K562 (cell line): Measurements from ENCODE around the gene BEX3. TPM values are rescaled to one million over a fixed set of nuclear protein-coding genes. Genes with fewer than 3 reads are reported as not detected.

Experiments used
- ATAC-seq: fragments of 200-7000 bp; cut with Tn5 transposase; 3 replicates; pipeline ENCODE4 v1.9.1; 2020; ENCODE audit warnings: moderate library complexity
- BruUV-seq: library from RNA; stranded (reverse); fragments of 400-500 nt; replicated peaks from 2 replicates; lab custom pipeline; 2021; lab: Mats Ljungman, UMichigan
- CTCF ChIA-PET: fragments of 300-600 bp; formaldehyde crosslinking; extraction: SDS; loops from one replicate; lab custom pipeline; 2021; ENCODE audit warnings: low intra/inter-chr PET ratio; lab: Yijun Ruan, JAX
- POLR2A ChIA-PET: fragments of 300-600, 350-650 bp; sonication (Branson Sonifier 250); formaldehyde crosslinking; extraction: SDS; loops from one replicate; lab custom pipeline; 2021; ENCODE audit warnings: antibody characterized with exemption, inconsistent platforms; lab: Yijun Ruan, JAX
- DNase-seq, 4 experiments: peaks; one replicate each; pipeline versions ENCODE4 v3.0.0 to v3.0.0-alpha.2; 2011 to 2018; ENCODE audit warnings: low spot score in 3 of 4, mixed read lengths in 3 of 4; ENCODE audit errors: extremely low read depth in 1 of 4
- FAIRE-seq: peaks from 2 replicates; lab custom pipeline; 2011; peaks lifted over from hg19 to GRCh38; lab: Jason Lieb, UNC
- H2AFZ ChIP-seq: 2 replicates; pipeline ENCODE4 v1.6.0; 2011; ENCODE audit warnings: low read depth, low read length, control low read depth, inconsistent platforms
- H3K27ac ChIP-seq: fragments of 200-600 bp; 3 replicates; pipeline ENCODE4 v1.8.0; 2011; ENCODE audit warnings: low read depth, mild to moderate bottlenecking, control low read depth, inconsistent platforms, low read length, moderate library complexity, mixed read lengths; ENCODE audit errors: extremely low read depth
- H3K27me3 ChIP-seq, 2 experiments: fragments of 300-600 bp in 1 of 2; 2 replicates in 1 of 2; 3 replicates in 1 of 2; pipeline versions ENCODE4 v1.6.0 to v1.8.0; 2011; ENCODE audit warnings: inconsistent platforms in 2 of 2, low read length in 2 of 2, mild to moderate bottlenecking in 1 of 2, mixed read lengths in 1 of 2, moderate library complexity in 1 of 2; ENCODE audit not compliant: control insufficient read depth in 2 of 2, insufficient read depth in 2 of 2
- H3K36me3 ChIP-seq: fragments of 300-600 bp; 3 replicates; pipeline ENCODE4 v1.8.0; 2011; ENCODE audit warnings: mild to moderate bottlenecking, low read length, inconsistent platforms; ENCODE audit not compliant: control insufficient read depth, insufficient read depth
- H3K4me1 ChIP-seq, 2 experiments: fragments of 200-600 bp in 1 of 2; replicated peaks in 1 of 2; 2 replicates in 1 of 2; 3 replicates in 1 of 2; pipeline versions ENCODE4 v1.5.1 to v1.8.0; 2011; ENCODE audit warnings: inconsistent platforms in 2 of 2, low read length in 2 of 2, mild to moderate bottlenecking in 1 of 2, mixed read lengths in 1 of 2, moderate library complexity in 1 of 2; ENCODE audit not compliant: control insufficient read depth in 2 of 2, insufficient read depth in 2 of 2
- H3K4me2 ChIP-seq: 2 replicates; pipeline ENCODE4 v1.6.1; 2011; ENCODE audit warnings: low read length, control low read depth, inconsistent platforms, mixed read lengths; ENCODE audit not compliant: insufficient read depth
- H3K4me3 ChIP-seq: fragments of 200-600 bp; sonication (generic), shearing (Covaris generic); 2 replicates; pipeline ENCODE4 v1.5.1; 2016; ENCODE audit warnings: control low read depth, inconsistent platforms
- H3K79me2 ChIP-seq: fragments of 200-600 bp; 3 replicates; pipeline ENCODE4 v1.8.0; 2011; ENCODE audit warnings: low read length, inconsistent platforms; ENCODE audit not compliant: control insufficient read depth, insufficient read depth
- H3K9ac ChIP-seq, 2 experiments: 2 replicates each; pipeline versions ENCODE4 v1.6.0 to v1.6.1; 2011; ENCODE audit warnings: low read depth in 2 of 2, low read length in 2 of 2, control low read depth in 1 of 2, inconsistent platforms in 1 of 2, mild to moderate bottlenecking in 1 of 2, mixed read lengths in 1 of 2; ENCODE audit not compliant: insufficient read depth in 1 of 2
- H3K9me1 ChIP-seq: one replicate; pipeline ENCODE4 v1.6.0; 2011; ENCODE audit warnings: inconsistent platforms, mild to moderate bottlenecking, low read length, moderate library complexity; ENCODE audit not compliant: control insufficient read depth, insufficient read depth
- H3K9me3 ChIP-seq: replicated peaks from 2 replicates; pipeline ENCODE4 v1.5.1; 2011; ENCODE audit warnings: low read depth, low read length, inconsistent platforms; ENCODE audit not compliant: control insufficient read depth, insufficient read depth
- H4K20me1 ChIP-seq: replicated peaks from 2 replicates; pipeline ENCODE4 v1.6.1; 2011; ENCODE audit warnings: low read length, inconsistent platforms, mixed read lengths; ENCODE audit not compliant: control insufficient read depth, insufficient read depth
- EHMT2 ChIP-seq: fragments of 450-650 bp; IDR thresholded peaks from 2 replicates; pipeline ENCODE4 v1.6.1; 2018; ENCODE audit warnings: antibody characterized with exemption
- ILF3 ChIP-seq: fragments of 450-650 bp; IDR thresholded peaks from 2 replicates; pipeline ENCODE4 v1.6.1; 2018; ENCODE audit warnings: antibody characterized with exemption, mild to moderate bottlenecking, moderate library complexity, borderline replicate concordance
- KLF10 ChIP-seq: fragments of 250-450 bp; sonication (Bioruptor Pico); IDR thresholded peaks from 2 replicates; pipeline ENCODE4 v1.6.1; 2021; ENCODE audit warnings: matching md5 sums
- SAFB ChIP-seq: fragments of 200-400 bp; formaldehyde crosslinking; IDR thresholded peaks from 2 replicates; pipeline ENCODE4 v1.6.1; 2017; ENCODE audit warnings: low read depth, low read length, borderline replicate concordance
- WGBS: fragments of 100-300 bp; shearing (Covaris generic); methylation state at CpG from one replicate; pipeline ENCODE4 v1.1.6; 2016; ENCODE audit warnings: low coverage, mixed read lengths; ENCODE audit not compliant: insufficient coverage; ENCODE audit errors: missing lambda C conversion rate; 5-methylcytosine and 5-hydroxymethylcytosine counted together
- in situ Hi-C: fragments of 300-500 bp; cut with MboI; formaldehyde crosslinking; loops from 4 replicates; pipeline ENCODE4 v1.15.0; 2018; ENCODE audit warnings: inconsistent platforms, mixed read lengths
- intact Hi-C: fragments of 100-400 bp; cut with micrococcal nuclease; formaldehyde crosslinking; loops from 2 replicates; pipeline ENCODE4 v1.14.2; 2022
- polyA plus RNA-seq, 8 experiments: library from polyadenylated mRNA; depleted of rRNA in 4 of 8; stranded (reverse) in 5 of 8; unstranded in 3 of 8; fragments of >200 nt; fragmentation: Nextera tagmentation in 2 of 8; fragmentation: Illumina TruSeq in 1 of 8; extraction: Ambion mirVana in 2 of 8; extraction: Trizol in 1 of 8; gene quantifications; 2 replicates each; pipeline versions ENCODE4 v1.2.1 to v1.2.3, GENCODE V29; 2011 to 2014; ENCODE audit warnings: inconsistent platforms in 1 of 8, missing spikeins in 1 of 8
- total RNA-seq, 7 experiments: library from RNA; depleted of rRNA in 6 of 7; stranded (reverse); fragments of >200 nt in 6 of 7; fragmentation: Illumina TruSeq in 2 of 7; extraction: Trizol in 2 of 7; gene quantifications; 2 replicates each; pipeline versions ENCODE4 v1.2.1 to v1.2.3, GENCODE V29; 2011 to 2021; ENCODE audit warnings: low replicate concordance in 1 of 7
- TF ChIP-seq, protein P1 (sequence below): sonication (generic); formaldehyde crosslinking; IDR thresholded peaks from 2 replicates; pipeline ENCODE4 v1.9.0; 2022; ENCODE audit warnings: mild to moderate bottlenecking, missing genetic modification reagents
- TF ChIP-seq, protein P2 (sequence below): fragments of 150-350 bp; IDR thresholded peaks from 2 replicates; pipeline ENCODE4 v1.6.1; 2014; ENCODE audit warnings: low read depth, mild to moderate bottlenecking, low read length, borderline replicate concordance
- TF ChIP-seq, protein P3 (sequence below): fragments of 250-450 bp; sonication (Bioruptor Pico); IDR thresholded peaks from 2 replicates; pipeline ENCODE4 v1.5.0; 2021; ENCODE audit warnings: mild to moderate bottlenecking, borderline replicate concordance

Gene BEX3
- total and polyA plus RNA-seq, 9 of the 15 experiments (the other 6 are each of a cell fraction or from before 2014, with no cell fraction given), result 0.21 to 0.47 TPM; not detected in 7

DNA sequence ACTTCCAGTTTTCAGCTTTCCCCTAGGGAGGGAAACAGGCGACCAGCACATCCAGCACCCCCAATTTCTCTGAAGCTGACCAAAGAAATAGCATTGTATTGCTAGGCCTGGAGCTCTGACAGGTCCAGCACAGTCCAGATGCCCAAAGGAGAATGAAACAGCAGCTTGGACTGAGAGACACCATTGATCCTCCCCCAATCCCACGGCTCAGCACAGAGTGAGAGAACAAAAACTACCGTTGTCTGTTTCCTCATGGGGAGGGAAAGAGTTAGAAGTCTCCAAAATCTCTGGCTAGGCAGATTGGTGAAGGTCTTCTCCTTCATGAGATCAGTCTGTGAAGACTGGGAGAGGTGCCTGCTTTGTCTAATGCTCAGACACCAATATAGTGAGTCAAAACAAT lies 37.7 kb upstream of the BEX3 start:
- H3K27ac ChIP-seq, result no peak overlapping the region
- 0 out of 2 replicates have a peak overlapping the region, but pooled peaks have one; percentile 54 for H2AFZ ChIP-seq
- peak; percentile 52 for ATAC-seq
- no peak for TF ChIP-seq ILF3
- TF ChIP-seq EHMT2, result no peak
- H3K4me3 ChIP-seq, result no peak overlapping the region
- no peak for DNase-seq
- H3K9ac ChIP-seq, result no peak overlapping the region
- no peak for FAIRE-seq
- H3K79me2 ChIP-seq, result no peaks in the 10 kb centered on the region
- in situ Hi-C loops (no loop called here), intact Hi-C loops (no loop called here)
- no peaks in the 10 kb centered on the region for H3K9me1 ChIP-seq
- H3K36me3 ChIP-seq, result no peaks in the 10 kb centered on the region
- H3K4me1 ChIP-seq, result no peaks in the 10 kb centered on the region; a peak in 1 of 5 replicates
- ChIA-PET POLR2A (no interaction called here), CTCF (no interaction called here)
- WGBS, result 0% methylated on average over 2 of the region's 3 CpGs
- no TSS peak for BruUV-seq
- H3K9me3 ChIP-seq, result no peaks in the 10 kb centered on the region
- no peak overlapping the region for H3K4me2 ChIP-seq
- H3K27me3 ChIP-seq, result no peaks in the 10 kb centered on the region
- H4K20me1 ChIP-seq, result no peaks in the 10 kb centered on the region

DNA sequence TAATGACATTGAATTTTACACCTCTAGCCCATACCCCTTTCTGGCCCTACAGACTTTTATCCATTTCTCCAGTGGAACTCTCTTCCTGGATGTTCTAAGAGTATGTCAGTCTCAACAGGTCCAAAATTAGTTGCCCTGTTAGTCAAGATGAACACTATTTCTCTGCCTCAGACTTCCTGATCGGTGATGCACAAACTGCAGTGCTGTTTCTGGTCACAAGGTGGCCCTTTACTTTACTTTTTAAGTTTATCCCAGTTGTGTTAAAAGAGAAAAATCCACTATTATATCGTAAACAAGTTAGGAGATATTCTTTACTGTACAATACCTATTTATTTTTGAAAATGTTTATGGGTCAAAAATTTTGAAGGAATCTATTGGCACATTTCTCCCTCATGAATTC lies 33.2 kb upstream of the BEX3 start:
- Histone ChIP-seq H2AFZ (peak overlapping the region; percentile 79), H3K4me2 (no peak overlapping the region), H3K79me2 (no peaks in the 10 kb centered on the region), H3K27me3 (no peaks in the 10 kb centered on the region), H3K9me3 (no peaks in the 10 kb centered on the region), H3K9ac (no peak overlapping the region), H3K4me3 (no peak overlapping the region), H3K4me1 (no peaks in the 10 kb centered on the region; a peak in 1 of 5 replicates), H3K9me1 (no peaks in the 10 kb centered on the region), H3K27ac (no peak overlapping the region), H3K36me3 (no peaks in the 10 kb centered on the region), H4K20me1 (no peaks in the 10 kb centered on the region)
- ATAC-seq (peak; percentile 81), DNase-seq (peak; percentile 16 to 50 (median 20)), FAIRE-seq (peak; percentile 46)
- ChIA-PET POLR2A (no interaction called here), CTCF (interaction anchor here (1.6 kb wide), 1 partner anchor 121 kb away, joined by 6 read pairs; no protein-coding TSS in a partner anchor)
- in situ Hi-C loops (no loop called here), intact Hi-C loops (loop anchor here (1.0 kb wide), 2 partner anchors 121 to 146 kb away; no protein-coding TSS in a partner anchor)
- WGBS, result 6% methylated on average over 2 of the region's 2 CpGs
- no TSS peak for BruUV-seq
- TF ChIP-seq, protein P1, sequence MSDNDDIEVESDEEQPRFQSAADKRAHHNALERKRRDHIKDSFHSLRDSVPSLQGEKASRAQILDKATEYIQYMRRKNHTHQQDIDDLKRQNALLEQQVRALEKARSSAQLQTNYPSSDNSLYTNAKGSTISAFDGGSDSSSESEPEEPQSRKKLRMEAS, result no peak
- TF ChIP-seq, protein P2, sequence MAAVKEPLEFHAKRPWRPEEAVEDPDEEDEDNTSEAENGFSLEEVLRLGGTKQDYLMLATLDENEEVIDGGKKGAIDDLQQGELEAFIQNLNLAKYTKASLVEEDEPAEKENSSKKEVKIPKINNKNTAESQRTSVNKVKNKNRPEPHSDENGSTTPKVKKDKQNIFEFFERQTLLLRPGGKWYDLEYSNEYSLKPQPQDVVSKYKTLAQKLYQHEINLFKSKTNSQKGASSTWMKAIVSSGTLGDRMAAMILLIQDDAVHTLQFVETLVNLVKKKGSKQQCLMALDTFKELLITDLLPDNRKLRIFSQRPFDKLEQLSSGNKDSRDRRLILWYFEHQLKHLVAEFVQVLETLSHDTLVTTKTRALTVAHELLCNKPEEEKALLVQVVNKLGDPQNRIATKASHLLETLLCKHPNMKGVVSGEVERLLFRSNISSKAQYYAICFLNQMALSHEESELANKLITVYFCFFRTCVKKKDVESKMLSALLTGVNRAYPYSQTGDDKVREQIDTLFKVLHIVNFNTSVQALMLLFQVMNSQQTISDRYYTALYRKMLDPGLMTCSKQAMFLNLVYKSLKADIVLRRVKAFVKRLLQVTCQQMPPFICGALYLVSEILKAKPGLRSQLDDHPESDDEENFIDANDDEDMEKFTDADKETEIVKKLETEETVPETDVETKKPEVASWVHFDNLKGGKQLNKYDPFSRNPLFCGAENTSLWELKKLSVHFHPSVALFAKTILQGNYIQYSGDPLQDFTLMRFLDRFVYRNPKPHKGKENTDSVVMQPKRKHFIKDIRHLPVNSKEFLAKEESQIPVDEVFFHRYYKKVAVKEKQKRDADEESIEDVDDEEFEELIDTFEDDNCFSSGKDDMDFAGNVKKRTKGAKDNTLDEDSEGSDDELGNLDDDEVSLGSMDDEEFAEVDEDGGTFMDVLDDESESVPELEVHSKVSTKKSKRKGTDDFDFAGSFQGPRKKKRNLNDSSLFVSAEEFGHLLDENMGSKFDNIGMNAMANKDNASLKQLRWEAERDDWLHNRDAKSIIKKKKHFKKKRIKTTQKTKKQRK, result no peak
- TF ChIP-seq KLF10 (no peak), SAFB (no peak)
- TF ChIP-seq, protein P3, sequence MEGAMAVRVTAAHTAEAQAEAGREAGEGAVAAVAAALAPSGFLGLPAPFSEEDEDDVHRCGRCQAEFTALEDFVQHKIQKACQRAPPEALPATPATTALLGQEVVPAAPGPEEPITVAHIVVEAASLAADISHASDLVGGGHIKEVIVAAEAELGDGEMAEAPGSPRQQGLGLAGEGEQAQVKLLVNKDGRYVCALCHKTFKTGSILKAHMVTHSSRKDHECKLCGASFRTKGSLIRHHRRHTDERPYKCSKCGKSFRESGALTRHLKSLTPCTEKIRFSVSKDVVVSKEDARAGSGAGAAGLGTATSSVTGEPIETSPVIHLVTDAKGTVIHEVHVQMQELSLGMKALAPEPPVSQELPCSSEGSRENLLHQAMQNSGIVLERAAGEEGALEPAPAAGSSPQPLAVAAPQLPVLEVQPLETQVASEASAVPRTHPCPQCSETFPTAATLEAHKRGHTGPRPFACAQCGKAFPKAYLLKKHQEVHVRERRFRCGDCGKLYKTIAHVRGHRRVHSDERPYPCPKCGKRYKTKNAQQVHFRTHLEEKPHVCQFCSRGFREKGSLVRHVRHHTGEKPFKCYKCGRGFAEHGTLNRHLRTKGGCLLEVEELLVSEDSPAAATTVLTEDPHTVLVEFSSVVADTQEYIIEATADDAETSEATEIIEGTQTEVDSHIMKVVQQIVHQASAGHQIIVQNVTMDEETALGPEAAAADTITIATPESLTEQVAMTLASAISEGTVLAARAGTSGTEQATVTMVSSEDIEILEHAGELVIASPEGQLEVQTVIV (CRISPR knock-in tag), result no peak
